Transverse colon (tissue), 4 donors: ENCODE data around the gene EEF2.

Source experiments
- POLR2A ChIP-seq: fragments of 450-650 bp; IDR thresholded peaks from one replicate; pipeline ENCODE4 v1.6.1; 2016; ENCODE audit warnings: antibody characterized with exemption, mild to moderate bottlenecking, moderate library complexity
- POLR2AphosphoS5 ChIP-seq, 3 donors: sonication (generic); formaldehyde crosslinking; IDR thresholded peaks; one replicate each; pipeline ENCODE4 v1.6.1; 2016; ENCODE audit warnings: antibody characterized with exemption in 3 of 3
- TF ChIP-seq, protein P1 (sequence below), 5 experiments: fragments of 200-600 bp in 3 of 5; fragments of 450-650 bp in 2 of 5; sonication (generic) in 3 of 5; IDR thresholded peaks; 1 replicate in 2 of 5; 2 replicates in 3 of 5; pipeline ENCODE4 v1.5.1; 2016 to 2017; ENCODE audit warnings: antibody characterized with exemption in 5 of 5, inconsistent platforms in 3 of 5, mild to moderate bottlenecking in 2 of 5, moderate library complexity in 1 of 5

DNA sequence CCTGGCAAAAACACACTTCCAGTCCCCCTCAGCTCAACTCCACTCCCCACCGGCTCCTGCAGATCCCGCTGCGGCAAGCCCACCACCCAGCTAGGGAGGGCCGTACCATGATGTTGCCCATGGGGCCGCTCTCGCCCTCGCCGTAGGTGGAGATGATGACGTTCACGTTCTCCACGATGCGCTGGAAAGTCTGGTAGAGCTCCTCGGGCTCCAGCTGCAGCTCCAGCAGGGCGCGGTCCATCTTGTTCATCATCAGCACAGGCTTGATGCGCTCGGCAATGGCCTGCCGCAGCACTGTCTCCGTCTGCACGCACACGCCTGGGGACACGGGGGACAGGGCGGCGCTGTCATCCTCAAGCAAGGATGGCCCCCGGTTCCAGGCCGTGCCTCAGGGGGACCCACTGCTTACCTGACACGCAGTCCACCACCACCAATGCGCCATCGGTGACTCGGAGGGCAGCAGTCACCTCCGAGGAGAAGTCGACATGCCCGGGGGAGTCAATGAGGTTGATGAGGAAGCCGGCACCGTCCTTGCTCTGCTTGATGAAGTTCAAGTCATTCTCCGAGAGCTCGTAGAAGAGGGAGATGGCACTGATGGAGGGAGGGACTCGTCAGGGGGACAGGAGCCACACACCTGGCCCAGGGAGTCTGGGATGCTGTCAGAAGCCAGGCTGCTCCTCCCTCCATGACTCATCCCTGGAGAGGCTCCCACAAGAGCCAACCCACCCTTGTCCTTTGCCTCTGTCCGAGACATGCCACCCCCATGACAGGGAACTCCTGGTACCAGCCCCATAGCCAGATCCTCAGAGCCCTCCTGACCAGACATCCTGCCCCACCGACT, 2.3 kb downstream of the EEF2 start:
- TF ChIP-seq, protein P1, sequence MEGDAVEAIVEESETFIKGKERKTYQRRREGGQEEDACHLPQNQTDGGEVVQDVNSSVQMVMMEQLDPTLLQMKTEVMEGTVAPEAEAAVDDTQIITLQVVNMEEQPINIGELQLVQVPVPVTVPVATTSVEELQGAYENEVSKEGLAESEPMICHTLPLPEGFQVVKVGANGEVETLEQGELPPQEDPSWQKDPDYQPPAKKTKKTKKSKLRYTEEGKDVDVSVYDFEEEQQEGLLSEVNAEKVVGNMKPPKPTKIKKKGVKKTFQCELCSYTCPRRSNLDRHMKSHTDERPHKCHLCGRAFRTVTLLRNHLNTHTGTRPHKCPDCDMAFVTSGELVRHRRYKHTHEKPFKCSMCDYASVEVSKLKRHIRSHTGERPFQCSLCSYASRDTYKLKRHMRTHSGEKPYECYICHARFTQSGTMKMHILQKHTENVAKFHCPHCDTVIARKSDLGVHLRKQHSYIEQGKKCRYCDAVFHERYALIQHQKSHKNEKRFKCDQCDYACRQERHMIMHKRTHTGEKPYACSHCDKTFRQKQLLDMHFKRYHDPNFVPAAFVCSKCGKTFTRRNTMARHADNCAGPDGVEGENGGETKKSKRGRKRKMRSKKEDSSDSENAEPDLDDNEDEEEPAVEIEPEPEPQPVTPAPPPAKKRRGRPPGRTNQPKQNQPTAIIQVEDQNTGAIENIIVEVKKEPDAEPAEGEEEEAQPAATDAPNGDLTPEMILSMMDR (IDR thresholded peaks at IDR 0.05) = no peak
- TF ChIP-seq POLR2A (no peak), POLR2AphosphoS5 (IDR thresholded peaks at IDR 0.05) (peak in 1 of 3 donors; percentile 47)
